ENCODE measurements around the gene NR2C2.

NR2C2 gene

DNA sequence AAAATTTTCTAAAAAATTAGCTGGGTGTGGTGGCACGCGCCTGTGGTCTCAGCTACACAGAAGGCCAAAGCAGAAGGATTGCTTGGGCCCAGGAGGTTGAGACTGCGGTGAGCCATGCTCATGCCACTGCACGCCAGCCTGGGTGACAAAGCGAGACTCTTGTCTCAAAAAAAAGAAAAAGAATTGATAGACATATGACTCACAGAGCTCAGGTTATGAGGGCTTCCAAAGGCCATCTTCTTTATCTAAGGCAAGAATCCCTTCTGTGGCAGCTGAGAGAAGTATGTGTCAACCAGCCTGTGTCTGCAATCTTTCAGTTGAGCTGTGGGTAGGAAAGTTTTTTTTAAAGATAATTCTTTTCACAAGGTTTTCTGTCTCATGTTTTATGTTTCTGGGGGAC is 63.8 kb downstream of the NR2C2 start:
- no peak overlapping the region for H3K27ac ChIP-seq
- TF ChIP-seq, protein P1, sequence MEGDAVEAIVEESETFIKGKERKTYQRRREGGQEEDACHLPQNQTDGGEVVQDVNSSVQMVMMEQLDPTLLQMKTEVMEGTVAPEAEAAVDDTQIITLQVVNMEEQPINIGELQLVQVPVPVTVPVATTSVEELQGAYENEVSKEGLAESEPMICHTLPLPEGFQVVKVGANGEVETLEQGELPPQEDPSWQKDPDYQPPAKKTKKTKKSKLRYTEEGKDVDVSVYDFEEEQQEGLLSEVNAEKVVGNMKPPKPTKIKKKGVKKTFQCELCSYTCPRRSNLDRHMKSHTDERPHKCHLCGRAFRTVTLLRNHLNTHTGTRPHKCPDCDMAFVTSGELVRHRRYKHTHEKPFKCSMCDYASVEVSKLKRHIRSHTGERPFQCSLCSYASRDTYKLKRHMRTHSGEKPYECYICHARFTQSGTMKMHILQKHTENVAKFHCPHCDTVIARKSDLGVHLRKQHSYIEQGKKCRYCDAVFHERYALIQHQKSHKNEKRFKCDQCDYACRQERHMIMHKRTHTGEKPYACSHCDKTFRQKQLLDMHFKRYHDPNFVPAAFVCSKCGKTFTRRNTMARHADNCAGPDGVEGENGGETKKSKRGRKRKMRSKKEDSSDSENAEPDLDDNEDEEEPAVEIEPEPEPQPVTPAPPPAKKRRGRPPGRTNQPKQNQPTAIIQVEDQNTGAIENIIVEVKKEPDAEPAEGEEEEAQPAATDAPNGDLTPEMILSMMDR (conservative IDR thresholded peaks at IDR 0.05): no peak

DNA sequence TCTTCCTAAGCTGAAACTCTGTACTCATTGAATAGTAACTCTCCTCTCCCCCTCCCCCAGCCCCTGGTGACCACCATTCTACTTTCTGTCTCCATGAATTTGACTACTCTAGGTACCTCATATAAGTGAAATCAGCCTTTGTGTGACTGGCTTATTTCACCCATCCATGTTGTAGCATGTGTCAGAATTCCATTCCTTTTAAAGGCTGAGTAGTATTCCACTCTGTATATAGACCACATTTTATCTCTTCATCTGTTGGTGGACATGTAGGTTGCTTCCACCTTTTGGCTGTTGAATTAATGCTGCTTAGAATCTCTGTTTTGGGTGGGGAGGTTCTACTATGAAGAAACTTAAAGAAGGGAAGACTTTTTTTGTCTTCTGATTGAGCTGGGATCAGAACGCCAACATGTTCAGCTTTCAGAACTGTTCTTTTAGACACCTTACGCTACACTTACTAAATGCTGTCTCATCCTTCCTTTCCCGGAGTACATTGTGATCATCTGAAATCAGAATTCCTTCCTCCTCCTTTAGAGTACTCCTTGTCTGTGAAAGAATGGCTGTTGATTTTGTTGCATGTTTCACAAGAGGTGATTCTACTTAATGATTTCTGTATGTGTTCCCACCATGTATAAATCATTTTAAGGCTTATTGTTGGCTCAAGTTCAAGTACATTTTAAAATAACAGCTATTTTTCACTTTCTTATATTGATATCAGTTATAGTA is 67.4 kb downstream of the NR2C2 start:
- no peak overlapping the region for H3K27ac ChIP-seq
- TF ChIP-seq, protein P1 (conservative IDR thresholded peaks at IDR 0.05): no peak

DNA sequence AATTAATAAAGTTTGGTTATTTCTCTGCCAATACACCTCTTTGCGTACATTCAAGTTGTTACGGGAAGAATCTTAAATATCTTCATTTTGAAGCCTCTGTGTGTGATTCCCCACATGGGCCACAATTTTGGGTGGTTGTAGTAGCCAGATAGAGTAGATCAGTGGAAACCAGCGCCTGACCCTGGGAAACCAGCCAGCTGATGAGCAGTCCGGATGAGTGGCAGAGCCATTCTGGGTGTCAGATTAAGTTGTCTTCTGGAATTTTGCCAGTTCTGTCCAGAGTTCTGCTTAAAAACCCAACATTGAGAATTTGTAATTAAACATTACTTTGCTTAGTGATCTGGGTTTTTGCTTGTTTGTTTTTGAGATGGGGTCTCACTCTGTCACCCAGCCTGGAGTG is 68.1 kb downstream of the NR2C2 start:
- TF ChIP-seq, protein P1 (conservative IDR thresholded peaks at IDR 0.05): no peak
- H3K27ac ChIP-seq: no peak overlapping the region

DNA sequence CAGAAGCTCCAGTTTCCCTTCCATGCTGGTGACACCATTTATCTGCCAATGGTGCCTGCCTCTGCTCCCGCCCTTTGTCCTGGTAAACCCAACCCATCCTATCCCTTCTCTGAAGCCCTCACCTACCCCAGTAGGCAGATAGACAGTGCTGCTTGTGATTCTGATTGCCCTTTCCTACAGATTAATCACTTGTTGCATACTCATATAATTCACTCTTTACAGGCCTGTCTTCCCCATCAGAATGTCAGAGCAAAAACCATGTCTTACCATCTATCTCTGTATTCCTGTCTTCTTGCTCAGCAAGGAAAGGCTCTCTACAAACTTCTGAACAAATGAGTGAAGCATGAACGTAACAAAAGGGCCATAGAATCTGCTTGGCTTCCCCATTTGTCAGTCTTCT is 69.8 kb downstream of the NR2C2 start:
- H3K27ac ChIP-seq: no peak overlapping the region
- TF ChIP-seq, protein P1 (conservative IDR thresholded peaks at IDR 0.05): no peak

DNA sequence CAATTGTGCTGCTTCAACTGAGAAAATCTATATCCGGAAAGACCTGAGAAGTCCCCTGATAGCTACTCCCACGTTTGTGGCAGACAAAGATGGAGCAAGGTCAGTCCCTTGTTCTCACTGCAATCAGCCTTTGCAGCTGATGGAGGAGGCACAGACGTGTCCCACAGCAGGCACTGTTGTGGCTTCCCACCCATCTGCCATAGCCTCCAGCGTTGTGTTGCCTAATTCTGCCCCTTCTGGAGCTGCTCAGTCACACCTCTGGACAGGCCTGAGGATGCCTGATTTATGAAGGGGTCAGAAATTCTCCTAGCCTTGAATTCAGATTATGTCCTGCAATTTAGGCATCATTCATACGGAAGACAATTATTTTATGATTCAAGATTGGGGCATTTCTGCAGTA is 75.9 kb downstream of the NR2C2 start:
- no peak overlapping the region for H3K27ac ChIP-seq
- TF ChIP-seq, protein P1 (conservative IDR thresholded peaks at IDR 0.05): no peak

DNA sequence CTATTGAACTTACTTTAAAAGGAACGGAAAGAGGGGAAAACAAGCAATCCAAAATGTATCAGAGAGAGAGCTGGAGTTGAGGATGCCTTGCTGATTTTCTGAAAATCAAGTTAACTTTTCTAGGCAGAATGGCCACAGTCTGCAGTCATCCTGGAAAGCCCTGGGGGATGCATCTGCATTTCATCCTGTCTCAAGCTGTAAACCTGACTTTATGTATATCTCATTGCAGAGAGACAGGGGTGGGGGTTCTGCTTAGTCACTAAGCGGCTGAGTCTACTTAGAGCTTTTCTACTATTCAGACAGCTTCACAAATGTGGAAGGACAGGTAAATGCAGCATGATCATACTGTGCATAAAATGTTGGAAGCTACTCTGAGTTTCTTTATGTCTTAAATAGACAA is 76.3 kb downstream of the NR2C2 start:
- H3K27ac ChIP-seq: no peak overlapping the region
- TF ChIP-seq, protein P1 (conservative IDR thresholded peaks at IDR 0.05): no peak

DNA sequence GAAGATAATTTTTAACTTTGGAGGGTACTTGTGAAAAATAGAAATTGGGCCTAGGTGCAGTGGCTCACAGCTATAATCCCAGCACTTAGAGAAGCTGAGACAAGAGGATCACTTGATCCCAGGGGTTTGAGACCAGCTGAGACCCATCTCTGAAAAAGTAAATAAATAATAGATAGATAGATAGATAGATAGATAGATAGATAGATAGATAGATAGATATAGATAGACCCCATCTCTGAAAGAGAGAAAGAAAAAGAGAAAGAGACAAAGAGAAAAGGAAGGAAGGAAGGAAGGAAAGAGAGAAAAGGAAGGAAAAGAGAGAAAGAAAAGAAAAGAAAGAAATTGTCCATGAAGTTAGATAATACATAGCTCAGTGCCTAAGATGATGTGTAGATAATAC is 82.2 kb downstream of the NR2C2 start:
- no peak overlapping the region for H3K27ac ChIP-seq
- TF ChIP-seq, protein P1 (conservative IDR thresholded peaks at IDR 0.05): no peak
